ENCODE results near the gene ANKS1B.

Gene ANKS1B

DNA sequence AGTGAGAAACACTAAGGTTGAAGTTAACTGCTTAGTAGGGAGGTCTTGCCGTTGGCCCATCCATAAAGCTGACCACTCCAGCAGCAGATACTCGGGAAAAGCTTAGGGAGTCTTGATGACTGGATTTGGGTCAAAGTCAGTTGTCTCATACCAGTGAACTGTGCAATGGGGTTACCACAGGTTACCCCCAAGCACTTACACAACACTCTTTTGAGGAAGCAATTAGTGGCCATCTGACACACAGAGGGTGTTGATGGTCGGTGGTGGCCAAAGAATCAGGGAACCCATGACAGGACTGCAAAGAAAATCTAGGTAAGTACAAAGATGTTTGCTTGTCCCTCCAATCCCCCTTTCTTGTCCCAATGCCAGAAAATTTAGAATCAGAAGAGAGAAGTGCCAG, 929.4 kb downstream of the ANKS1B start:
- TF ChIP-seq, protein P1, sequence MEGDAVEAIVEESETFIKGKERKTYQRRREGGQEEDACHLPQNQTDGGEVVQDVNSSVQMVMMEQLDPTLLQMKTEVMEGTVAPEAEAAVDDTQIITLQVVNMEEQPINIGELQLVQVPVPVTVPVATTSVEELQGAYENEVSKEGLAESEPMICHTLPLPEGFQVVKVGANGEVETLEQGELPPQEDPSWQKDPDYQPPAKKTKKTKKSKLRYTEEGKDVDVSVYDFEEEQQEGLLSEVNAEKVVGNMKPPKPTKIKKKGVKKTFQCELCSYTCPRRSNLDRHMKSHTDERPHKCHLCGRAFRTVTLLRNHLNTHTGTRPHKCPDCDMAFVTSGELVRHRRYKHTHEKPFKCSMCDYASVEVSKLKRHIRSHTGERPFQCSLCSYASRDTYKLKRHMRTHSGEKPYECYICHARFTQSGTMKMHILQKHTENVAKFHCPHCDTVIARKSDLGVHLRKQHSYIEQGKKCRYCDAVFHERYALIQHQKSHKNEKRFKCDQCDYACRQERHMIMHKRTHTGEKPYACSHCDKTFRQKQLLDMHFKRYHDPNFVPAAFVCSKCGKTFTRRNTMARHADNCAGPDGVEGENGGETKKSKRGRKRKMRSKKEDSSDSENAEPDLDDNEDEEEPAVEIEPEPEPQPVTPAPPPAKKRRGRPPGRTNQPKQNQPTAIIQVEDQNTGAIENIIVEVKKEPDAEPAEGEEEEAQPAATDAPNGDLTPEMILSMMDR (IDR thresholded peaks at IDR 0.05; ENCODE audit: control extremely low read depth, extremely low read depth, low read depth, missing control alignments), result no peak
- ChIA-PET CTCF (interaction anchor here (2.8 kb wide), 1 partner anchor 13 kb away, joined by 24 read pairs; no protein-coding TSS in a partner anchor), POLR2A (no interaction called here)
- no peak for DNase-seq (ENCODE audit: extremely low spot score)

DNA sequence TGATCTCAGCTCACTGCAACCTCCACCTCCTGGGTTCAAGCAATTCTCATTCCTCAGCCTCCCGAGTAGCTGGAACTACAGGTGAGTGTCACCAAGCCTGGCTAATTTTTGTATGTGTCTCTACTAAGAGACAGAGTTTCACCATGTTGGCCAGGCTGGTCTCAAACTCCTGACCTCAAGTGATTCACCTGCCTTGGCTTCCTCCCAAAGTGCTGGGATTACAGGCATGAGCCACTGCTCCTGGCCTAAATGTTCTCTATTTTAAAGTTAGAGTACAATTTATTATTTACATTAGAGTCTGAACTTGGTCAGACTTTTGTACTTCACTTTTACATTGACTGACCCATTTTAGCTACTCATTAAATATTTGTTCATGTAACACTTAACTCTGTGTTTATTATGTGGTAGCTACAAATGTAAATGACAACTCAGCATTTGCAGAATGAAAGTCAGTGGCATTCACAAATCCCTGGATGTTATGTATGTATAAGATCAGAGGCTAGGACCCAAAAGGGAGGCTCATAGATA, 930.1 kb downstream of the ANKS1B start:
- CTCF ChIA-PET, result interaction anchor here (2.8 kb wide), 1 partner anchor 12 kb away, joined by 24 read pairs; no protein-coding TSS in a partner anchor
- POLR2A ChIA-PET, result no interaction called here
- TF ChIP-seq, protein P1 (IDR thresholded peaks at IDR 0.05; ENCODE audit: control extremely low read depth, extremely low read depth, low read depth, missing control alignments), result no peak
- DNase-seq (ENCODE audit: extremely low spot score), result no peak

DNA sequence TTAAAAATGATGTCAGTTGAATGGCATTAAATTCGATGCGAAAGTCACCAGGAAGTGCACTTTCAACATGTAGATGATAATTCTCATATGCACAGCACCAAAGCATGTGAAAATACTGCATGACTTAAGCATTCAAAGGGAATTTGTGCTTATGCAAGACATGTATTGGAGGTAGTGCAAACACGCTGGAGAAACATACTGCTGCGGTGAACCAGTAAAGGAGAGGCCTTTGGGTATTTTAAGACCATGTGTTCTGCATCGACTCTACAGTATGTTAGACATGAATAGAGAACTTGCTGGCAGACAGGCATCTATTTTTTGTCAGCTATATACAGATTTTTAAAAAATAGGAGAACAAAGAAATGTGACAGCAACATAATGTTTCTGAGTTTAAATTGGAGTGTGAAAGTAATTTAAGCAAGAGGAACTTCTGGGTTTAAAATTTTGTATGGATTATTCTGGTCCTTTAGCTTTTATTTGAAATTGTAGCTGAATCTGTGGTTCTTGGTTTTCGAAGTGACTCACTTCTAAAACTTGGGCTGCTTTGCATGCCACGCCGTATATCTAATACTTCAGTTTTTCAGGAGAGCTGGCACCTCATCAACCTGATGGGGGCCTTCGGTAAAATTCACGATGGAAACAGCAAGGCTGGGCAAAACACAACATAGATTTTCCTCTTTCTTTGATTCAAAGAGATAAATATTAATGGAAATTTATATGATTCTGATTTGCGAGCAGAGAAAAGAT, 930.9 kb downstream of the ANKS1B start:
- CTCF ChIA-PET, result interaction anchor here (2.8 kb wide), 1 partner anchor 11 kb away, joined by 24 read pairs; no protein-coding TSS in a partner anchor
- POLR2A ChIA-PET, result no interaction called here
- no peak for DNase-seq (ENCODE audit: extremely low spot score)
- TF ChIP-seq, protein P1 (IDR thresholded peaks at IDR 0.05; ENCODE audit: control extremely low read depth, extremely low read depth, low read depth, missing control alignments), result no peak

DNA sequence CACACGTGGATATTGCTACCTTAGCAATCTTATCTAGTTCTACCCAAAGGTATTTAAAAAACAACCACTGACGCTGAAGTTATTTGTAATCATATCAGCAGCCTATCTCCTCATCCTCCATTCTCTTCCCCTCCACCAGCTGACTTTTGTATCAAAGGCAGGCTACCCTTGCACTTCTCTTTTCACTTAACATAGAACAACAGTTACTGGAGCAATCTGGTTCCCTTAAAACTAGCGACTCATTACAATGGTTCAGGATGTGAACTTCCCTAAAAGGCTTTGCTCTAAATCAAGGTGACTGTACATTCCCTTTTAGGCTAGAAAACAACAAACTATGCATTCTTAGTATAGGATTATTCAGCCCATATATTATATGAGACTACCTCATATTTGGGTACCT, 935.0 kb downstream of the ANKS1B start:
- POLR2A ChIA-PET, result no interaction called here
- TF ChIP-seq, protein P1 (IDR thresholded peaks at IDR 0.05; ENCODE audit: control extremely low read depth, extremely low read depth, low read depth, missing control alignments), result no peak
- CTCF ChIA-PET, result no interaction called here
- DNase-seq (ENCODE audit: extremely low spot score), result no peak

DNA sequence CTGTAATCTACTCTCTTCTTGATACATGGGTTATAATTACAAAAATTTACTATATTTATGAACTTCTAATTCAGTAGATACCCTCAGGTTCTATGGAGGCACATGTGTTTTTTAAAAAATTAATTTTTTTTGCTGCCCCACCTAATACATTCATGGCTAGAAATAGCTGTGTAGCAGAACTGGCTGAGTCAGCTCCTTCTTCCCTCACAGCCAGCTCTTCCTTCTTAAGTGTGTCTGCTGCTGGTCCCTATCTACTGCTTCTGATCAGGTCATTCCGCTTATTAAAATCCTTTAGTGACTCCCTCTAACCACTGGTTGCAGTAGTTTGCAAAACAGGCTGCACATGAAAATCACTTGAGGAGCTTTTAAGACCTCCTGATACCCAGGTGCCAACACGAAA, 939.6 kb downstream of the ANKS1B start:
- TF ChIP-seq, protein P1 (IDR thresholded peaks at IDR 0.05; ENCODE audit: control extremely low read depth, extremely low read depth, low read depth, missing control alignments), result no peak
- no peak for DNase-seq (ENCODE audit: extremely low spot score)
- ChIA-PET POLR2A (no interaction called here), CTCF (interaction anchor here (1.1 to 6.1 kb wide), 10 partner anchors 9 to 724 kb away, joined by 3 to 48 read pairs (median 26); no protein-coding TSS in a partner anchor)

DNA sequence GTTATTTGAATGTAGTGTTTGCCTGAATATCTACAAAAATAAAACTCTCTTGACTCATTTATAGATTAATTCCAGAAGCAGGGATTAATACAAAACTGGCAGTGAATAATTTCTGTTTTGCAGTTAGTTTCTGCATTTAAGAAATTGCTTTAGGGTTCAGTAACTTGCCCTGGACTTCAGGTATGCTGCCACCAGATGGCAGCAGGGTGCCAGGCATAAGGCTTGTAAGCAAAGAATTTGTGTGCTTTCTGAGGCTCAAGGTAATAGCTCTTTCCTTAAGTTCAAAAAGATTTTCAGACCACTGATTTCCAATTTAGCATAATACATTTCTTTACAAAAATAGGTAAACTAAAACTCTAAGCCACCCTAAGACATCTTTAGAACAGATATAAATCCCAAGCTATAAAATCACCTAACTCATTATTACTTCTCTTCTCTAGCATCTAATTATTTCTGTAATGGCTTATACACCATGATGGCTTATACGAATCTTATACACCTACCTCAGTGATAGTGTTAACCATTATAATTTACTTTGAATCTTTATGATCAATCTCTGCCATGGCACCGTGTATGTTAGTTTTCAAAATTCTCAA, 941.3 kb downstream of the ANKS1B start:
- peak; percentile 38 for DNase-seq (ENCODE audit: extremely low spot score)
- TF ChIP-seq, protein P1 (IDR thresholded peaks at IDR 0.05; ENCODE audit: control extremely low read depth, extremely low read depth, low read depth, missing control alignments), result peak; percentile 93
- POLR2A ChIA-PET, result no interaction called here
- CTCF ChIA-PET, result interaction anchor here (0.8 to 6.1 kb wide), 23 partner anchors 11 to 724 kb away, joined by 3 to 48 read pairs (median 5); no protein-coding TSS in a partner anchor

All from GM10248 (cell line).